HFF-Myc (cell line): Measurements from ENCODE around the gene POLD1.

Source experiments
- DNase-seq: peaks from one replicate; pipeline ENCODE4 v3.0.0-alpha.2; 2011; ENCODE audit warnings: low read depth; ENCODE audit errors: extremely low read depth
- H3K4me3 ChIP-seq: replicated peaks from 2 replicates; pipeline ENCODE4 v1.5.1; 2011; ENCODE audit warnings: low read depth, mild to moderate bottlenecking, control low read depth, low read length
- CTCF ChIP-seq: IDR thresholded peaks from 2 replicates; pipeline ENCODE4 v1.5.1; 2012; ENCODE audit warnings: mild to moderate bottlenecking, low read depth, low read length, control low read depth; ENCODE audit errors: missing control alignments

POLD1 gene

GRCh38 chr19:50460161-50460765 is 76.1 kb downstream of the POLD1 start:
- no peak overlapping the region for H3K4me3 ChIP-seq
- no peak for DNase-seq

GRCh38 chr19:50461066-50461875 is 77.1 kb downstream of the POLD1 start:
- peak; percentile 81 for TF ChIP-seq CTCF
- peak; percentile 45 for DNase-seq
- H3K4me3 ChIP-seq = no peak overlapping the region

More at GRCh38 chr19:50460161-50460765, 76.1 kb downstream of the POLD1 start:
- peak; percentile 2 for TF ChIP-seq CTCF

GRCh38 chr19:50462970-50463369 is 78.8 kb downstream of the POLD1 start:
- H3K4me3 ChIP-seq = no peak overlapping the region
- DNase-seq = no peak
- TF ChIP-seq CTCF = no peak

- no peak for TF ChIP-seq CTCF
- H3K4me3 ChIP-seq = no peak overlapping the region
- DNase-seq = no peak
Measured at GRCh38 chr19:50464348-50464747, 80.2 kb downstream of the POLD1 start.

- no peak overlapping the region for H3K4me3 ChIP-seq
- no peak for DNase-seq
- no peak for TF ChIP-seq CTCF
Measured at GRCh38 chr19:50465000-50465399, 80.9 kb downstream of the POLD1 start.

GRCh38 chr19:50465986-50466705 is 82.0 kb downstream of the POLD1 start:
- TF ChIP-seq CTCF = peak; percentile 48
- no peak for DNase-seq
- H3K4me3 ChIP-seq = no peak overlapping the region
